Esophagus squamous epithelium (tissue), 5 donors: ENCODE results near the gene GNRH2. TPM values are rescaled to one million over a fixed set of nuclear protein-coding genes. Genes with fewer than 3 reads are reported as not detected.

ENCODE experiments used
- DNase-seq: peaks from one replicate; lab custom pipeline; 2025; lab: John Stamatoyannopoulos, UW
- H3K27ac ChIP-seq, 4 donors: fragments of 200-600 bp; sonication (generic); one replicate each; pipeline ENCODE4 v1.5.1; 2016 to 2019; ENCODE audit warnings: mild to moderate bottlenecking in 1 of 4
- H3K27me3 ChIP-seq, 4 donors: fragments of 200-600 bp; sonication (generic); 1 replicate in 3 of 4; 2 replicates in 1 of 4; pipeline versions ENCODE4 v1.5.1 to v1.6.0; 2017 to 2021; ENCODE audit warnings: antibody characterized with exemption in 1 of 4
- H3K36me3 ChIP-seq, 3 donors: fragments of 200-600 bp; sonication (generic); one replicate each; pipeline ENCODE4 v1.5.1; 2016 to 2019
- H3K4me1 ChIP-seq, 3 donors: fragments of 200-600 bp; sonication (generic); one replicate each; pipeline ENCODE4 v1.5.1; 2017 to 2019
- H3K4me3 ChIP-seq, 4 donors: fragments of 200-600 bp; sonication (generic); 1 replicate in 3 of 4; 2 replicates in 1 of 4; pipeline ENCODE4 v1.5.1; 2016 to 2019; ENCODE audit warnings: mild to moderate bottlenecking in 2 of 4, moderate library complexity in 1 of 4
- H3K9me3 ChIP-seq, 3 donors: fragments of 200-600 bp; sonication (generic); one replicate each; pipeline ENCODE4 v1.5.1; 2016 to 2019
- CTCF ChIP-seq, 6 experiments: fragments of 450-650 bp in 4 of 6; fragments of 200-600 bp in 2 of 6; sonication (generic) in 2 of 6; IDR thresholded peaks; one replicate each; pipeline ENCODE4 v1.5.1; 2016 to 2019; ENCODE audit warnings: antibody characterized with exemption in 6 of 6, mild to moderate bottlenecking in 4 of 6, moderate library complexity in 4 of 6
- POLR2A ChIP-seq, 4 donors: fragments of 450-650 bp; IDR thresholded peaks; one replicate each; pipeline ENCODE4 v1.6.1; 2017; ENCODE audit warnings: antibody characterized with exemption in 4 of 4, mild to moderate bottlenecking in 4 of 4, moderate library complexity in 3 of 4
- WGBS, 2 donors: methylation state at CpG; one replicate each; pipeline ENCODE4 v1.1.5; 2018; 5-methylcytosine and 5-hydroxymethylcytosine counted together
- intact Hi-C: fragments of 100-400 bp; cut with DNase I; formaldehyde crosslinking; loops from one replicate; pipeline ENCODE4 v1.15.0; 2022
- total RNA-seq, 4 donors: library from RNA; depleted of rRNA; stranded (reverse); fragments of >200 nt; gene quantifications; one replicate each; pipeline ENCODE4 v1.1.0, GENCODE V29; 2016
- donor health status: DM: yes; HTN: yes; CAD: no.

GNRH2 gene
- total RNA-seq, result not detected

GRCh38 chr20:3043322-3043721, at the start of gene GNRH2:
GNRH2 (plus strand) TSS chr20:3043622; CDS start chr20:3044415, 793 bp downstream.
- Histone ChIP-seq H3K9me3 (no peaks in the 10 kb centered on the region), H3K4me1 (peaks cover 6 to 47% (median 17%) of the 10 kb centered on the region in 3 donors), H3K27me3 (no peaks in the 10 kb centered on the region), H3K4me3 (no peak within 1 kb of the TSS), H3K27ac (peak within 1 kb of the TSS in 3 of 4 donors; percentile 46 to 66 (median 57)), H3K36me3 (peaks cover 7 to 37% (median 12%) of the 10 kb centered on the region in 3 donors)
- TF ChIP-seq CTCF (IDR thresholded peaks at IDR 0.05), result no peak
- TF ChIP-seq POLR2A (IDR thresholded peaks at IDR 0.05), result no peak
- intact Hi-C loops, result no loop called here
- no peak for DNase-seq
- 86% methylated on average over 3 of the region's 3 CpGs; no CpG with 5 or more reads in 1 of the 2 donors for WGBS, 2 donors

- no peak for DNase-seq
- no peaks in the 10 kb centered on the region for H3K9me3 ChIP-seq
- no peak overlapping the region for H3K27ac ChIP-seq
- 67 to 76% methylated on average over 2 of the region's 2 CpGs for WGBS, 2 donors
- TF ChIP-seq CTCF (IDR thresholded peaks at IDR 0.05) (no peak), POLR2A (IDR thresholded peaks at IDR 0.05) (no peak)
- peaks cover 7 to 76% (median 25%) of the 10 kb centered on the region in 3 donors for H3K36me3 ChIP-seq
- no peaks in the 10 kb centered on the region for H3K27me3 ChIP-seq
- peaks cover 0 to 4% (median 0%) of the 10 kb centered on the region in 3 donors for H3K4me1 ChIP-seq
- intact Hi-C loops, result no loop called here
- H3K4me3 ChIP-seq, result no peak overlapping the region
These were observed 47.6 kb upstream of the GNRH2 start for GRCh38 chr20:2995796-2996195.

- intact Hi-C loops, result no loop called here
- no peak for DNase-seq
- Histone ChIP-seq H3K27me3 (no peaks in the 10 kb centered on the region), H3K36me3 (peaks cover 7 to 52% (median 9%) of the 10 kb centered on the region in 3 donors), H3K4me3 (no peak overlapping the region), H3K4me1 (no peaks in the 10 kb centered on the region), H3K27ac (no peak overlapping the region), H3K9me3 (no peaks in the 10 kb centered on the region)
- no peak for TF ChIP-seq POLR2A (IDR thresholded peaks at IDR 0.05)
- TF ChIP-seq CTCF (IDR thresholded peaks at IDR 0.05), result no peak
These were observed 44.7 kb upstream of the GNRH2 start for GRCh38 chr20:2998728-2999127.

GRCh38 chr20:3000852-3001523, 42.4 kb upstream of the GNRH2 start:
- no peaks in the 10 kb centered on the region for H3K4me1 ChIP-seq
- H3K27me3 ChIP-seq, result no peaks in the 10 kb centered on the region
- peaks cover 0 to 51% (median 0%) of the 10 kb centered on the region in 3 donors for H3K36me3 ChIP-seq
- TF ChIP-seq POLR2A (IDR thresholded peaks at IDR 0.05), result no peak
- TF ChIP-seq CTCF (IDR thresholded peaks at IDR 0.05), result peak in 4 of 6 experiments; percentile 30 to 49 (median 40)
- intact Hi-C loops, result no loop called here
- WGBS, 2 donors, result 31 to 70% methylated on average over 7 of the region's 7 CpGs
- H3K27ac ChIP-seq, result no peak overlapping the region
- no peaks in the 10 kb centered on the region for H3K9me3 ChIP-seq
- H3K4me3 ChIP-seq, result no peak overlapping the region
- DNase-seq, result no peak

- Histone ChIP-seq H3K27ac (no peak overlapping the region), H3K4me1 (no peaks in the 10 kb centered on the region), H3K4me3 (no peak overlapping the region), H3K36me3 (peaks cover 0 to 62% (median 10%) of the 10 kb centered on the region in 3 donors), H3K27me3 (no peaks in the 10 kb centered on the region), H3K9me3 (no peaks in the 10 kb centered on the region)
- intact Hi-C loops, result no loop called here
- DNase-seq, result no peak
- WGBS, 2 donors, result 83 to 93% methylated on average over 2 of the region's 2 CpGs
- TF ChIP-seq CTCF (IDR thresholded peaks at IDR 0.05), result no peak
- no peak for TF ChIP-seq POLR2A (IDR thresholded peaks at IDR 0.05)
These were observed 40.0 kb upstream of the GNRH2 start for GRCh38 chr20:3003416-3003815.
